Activated CD4-positive, alpha-beta T cell treated with anti-CD3 and anti-CD28 coated beads, Interleukin-2, amount 10 ng/mL, durations not matched to agents 7 days and 5 days (primary cell): ENCODE measurements around the gene KIDINS220. TPM values are rescaled to one million over a fixed set of nuclear protein-coding genes. Genes with fewer than 3 reads are reported as not detected.

Experiments used
- CTCF ChIA-PET: fragments of 350-600 bp; sonication (Branson Sonifier 250); formaldehyde crosslinking; loops from one replicate; lab custom pipeline; 2021; ENCODE audit warnings: antibody characterized with exemption; lab: Charles Lee
- POLR2A ChIA-PET: fragments of 350-600 bp; sonication (Branson Sonifier 250); formaldehyde crosslinking; loops from one replicate; lab custom pipeline; 2021; ENCODE audit warnings: antibody characterized with exemption; lab: Charles Lee
- DNase-seq: peaks from one replicate; pipeline ENCODE4 v3.0.0-alpha.2; 2020
- H3K27ac Mint-ChIP-seq: one replicate; pipeline ENCODE4 v1.8.0; 2021; ENCODE audit warnings: mild to moderate bottlenecking, moderate library complexity, mixed read lengths
- H3K27me3 Mint-ChIP-seq: one replicate; pipeline ENCODE4 v1.8.0; 2021; ENCODE audit warnings: mixed read lengths
- H3K36me3 Mint-ChIP-seq: one replicate; pipeline ENCODE4 v1.8.0; 2021; ENCODE audit warnings: low read depth, mixed read lengths
- H3K4me1 Mint-ChIP-seq: one replicate; pipeline ENCODE4 v1.8.0; 2021; ENCODE audit warnings: mixed read lengths
- H3K4me3 Mint-ChIP-seq: one replicate; pipeline ENCODE4 v1.8.0; 2021; ENCODE audit warnings: mild to moderate bottlenecking, moderate library complexity, mixed read lengths
- H3K9me3 Mint-ChIP-seq: one replicate; pipeline ENCODE4 v1.8.0; 2021; ENCODE audit warnings: mixed read lengths
- total RNA-seq, 2 experiments: library from RNA; stranded (reverse); gene quantifications; one replicate each; pipeline ENCODE4 v1.2.3, GENCODE V29; 2021

KIDINS220 gene
- total RNA-seq, 2 experiments from 2014 or later: 36.3 TPM

GRCh38 chr2:8848328-8849100 lies 11.1 kb upstream of the KIDINS220 start:
- CTCF ChIA-PET: no interaction called here

DNA sequence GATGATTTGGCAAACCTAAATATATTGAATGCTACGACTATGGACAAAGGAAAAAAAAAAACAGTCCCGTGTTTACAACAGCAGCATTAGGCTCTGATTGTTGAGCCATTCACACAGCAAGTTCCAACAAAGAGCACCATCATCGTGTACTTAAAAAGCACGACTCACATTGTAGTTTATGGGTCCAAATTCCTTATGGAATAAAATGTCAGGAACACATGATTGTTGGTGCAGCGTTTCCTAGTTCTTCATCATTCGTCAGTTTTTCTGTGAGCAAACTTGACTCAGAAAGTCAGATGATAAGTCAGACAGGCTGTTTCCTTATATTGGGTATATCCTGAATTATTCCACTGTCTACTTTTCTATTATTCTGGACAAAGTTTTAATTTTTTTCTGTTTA lies 10.0 kb upstream of the KIDINS220 start:
- Mint-ChIP-seq H3K27ac (no peak overlapping the region), H3K4me3 (no peak overlapping the region), H3K36me3 (no peaks in the 10 kb centered on the region), H3K9me3 (no peaks in the 10 kb centered on the region), H3K4me1 (peaks cover 5% of the 10 kb centered on the region), H3K27me3 (peaks cover 9% of the 10 kb centered on the region)
- DNase-seq: no peak
- POLR2A ChIA-PET: no interaction called here
- CTCF ChIA-PET: no interaction called here

More at GRCh38 chr2:8848328-8849100, 11.1 kb upstream of the KIDINS220 start:
- no peaks in the 10 kb centered on the region for H3K36me3 Mint-ChIP-seq
- no peak for DNase-seq
- no peak overlapping the region for H3K27ac Mint-ChIP-seq
- peaks cover 9% of the 10 kb centered on the region for H3K27me3 Mint-ChIP-seq
- H3K4me3 Mint-ChIP-seq: no peak overlapping the region
- H3K9me3 Mint-ChIP-seq: no peaks in the 10 kb centered on the region
- H3K4me1 Mint-ChIP-seq: peaks cover 5% of the 10 kb centered on the region
- POLR2A ChIA-PET: no interaction called here

DNA sequence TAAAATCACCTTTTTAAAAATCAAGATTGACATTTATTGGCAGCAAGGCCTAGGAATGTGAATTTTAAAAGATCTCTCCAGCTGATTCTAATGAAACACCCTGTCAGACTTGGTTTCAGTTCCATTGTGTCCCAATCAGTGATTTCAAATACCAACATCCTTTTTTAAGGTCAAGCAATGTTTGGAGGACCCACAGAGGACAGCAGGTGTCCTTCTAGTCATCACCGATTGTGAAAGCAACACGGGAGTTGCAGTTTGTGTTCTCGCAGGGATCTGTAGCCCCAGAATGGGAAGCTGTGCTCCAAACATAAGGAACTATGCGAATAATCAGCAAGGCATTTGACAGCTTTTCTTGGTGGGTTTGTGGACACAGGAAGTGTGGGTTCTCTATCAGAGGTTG lies 4.5 kb upstream of the KIDINS220 start:
- ChIA-PET POLR2A (no interaction called here), CTCF (no interaction called here)
- Mint-ChIP-seq H3K36me3 (peaks cover 2% of the 10 kb centered on the region), H3K9me3 (no peaks in the 10 kb centered on the region), H3K4me1 (peaks cover 1% of the 10 kb centered on the region), H3K4me3 (no peak overlapping the region), H3K27ac (no peak overlapping the region), H3K27me3 (peaks cover 9% of the 10 kb centered on the region)
- DNase-seq: no peak

GRCh38 chr2:8840475-8841091 lies 3.2 kb upstream of the KIDINS220 start:
- peaks cover 14% of the 10 kb centered on the region for H3K4me1 Mint-ChIP-seq
- ChIA-PET CTCF (no interaction called here), POLR2A (no interaction called here)
- H3K27me3 Mint-ChIP-seq: peaks cover 4% of the 10 kb centered on the region
- no peak overlapping the region for H3K4me3 Mint-ChIP-seq
- H3K36me3 Mint-ChIP-seq: peaks cover 2% of the 10 kb centered on the region
- H3K27ac Mint-ChIP-seq: no peak overlapping the region
- no peak for DNase-seq
- H3K9me3 Mint-ChIP-seq: no peaks in the 10 kb centered on the region

- H3K4me3 Mint-ChIP-seq: no peak overlapping the region
- no peak for DNase-seq
- H3K27ac Mint-ChIP-seq: no peak overlapping the region
- H3K36me3 Mint-ChIP-seq: peaks cover 5% of the 10 kb centered on the region
- H3K27me3 Mint-ChIP-seq: no peaks in the 10 kb centered on the region
- no peaks in the 10 kb centered on the region for H3K9me3 Mint-ChIP-seq
- peaks cover 23% of the 10 kb centered on the region for H3K4me1 Mint-ChIP-seq
- ChIA-PET CTCF (interaction anchor here (0.6 kb wide), 1 partner anchor 1058 kb away, joined by 3 read pairs; no protein-coding TSS in a partner anchor), POLR2A (no interaction called here)
Observed at GRCh38 chr2:8839189-8839965, 2.0 kb upstream of the KIDINS220 start.

DNA sequence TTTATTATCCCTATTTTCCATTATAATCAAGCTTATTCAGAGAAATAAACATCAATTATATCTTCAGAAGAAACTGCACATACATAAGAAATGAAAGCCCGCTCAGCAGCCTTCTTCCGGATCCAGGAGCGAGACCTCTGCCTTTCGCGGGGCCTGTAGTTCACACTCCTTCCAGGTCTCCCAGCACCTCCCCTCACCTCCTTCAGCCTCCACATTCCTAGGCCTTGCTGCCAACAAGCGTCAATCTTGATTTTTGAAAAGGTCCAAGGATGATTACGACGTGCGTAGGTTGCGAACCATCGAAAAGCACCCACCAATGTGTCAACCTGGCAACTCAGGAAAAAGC lies 355 bp upstream of the KIDINS220 start:
- Mint-ChIP-seq H3K9me3 (no peaks in the 10 kb centered on the region), H3K27ac (peak overlapping the region; percentile 64), H3K36me3 (peaks cover 8% of the 10 kb centered on the region), H3K4me3 (peak overlapping the region; percentile 100), H3K4me1 (peaks cover 30% of the 10 kb centered on the region), H3K27me3 (no peaks in the 10 kb centered on the region)
- DNase-seq: no peak
- ChIA-PET POLR2A (no interaction called here), CTCF (interaction anchor here (0.6 kb wide), 1 partner anchor 1921 kb away, joined by 3 read pairs; no protein-coding TSS in a partner anchor)

DNA sequence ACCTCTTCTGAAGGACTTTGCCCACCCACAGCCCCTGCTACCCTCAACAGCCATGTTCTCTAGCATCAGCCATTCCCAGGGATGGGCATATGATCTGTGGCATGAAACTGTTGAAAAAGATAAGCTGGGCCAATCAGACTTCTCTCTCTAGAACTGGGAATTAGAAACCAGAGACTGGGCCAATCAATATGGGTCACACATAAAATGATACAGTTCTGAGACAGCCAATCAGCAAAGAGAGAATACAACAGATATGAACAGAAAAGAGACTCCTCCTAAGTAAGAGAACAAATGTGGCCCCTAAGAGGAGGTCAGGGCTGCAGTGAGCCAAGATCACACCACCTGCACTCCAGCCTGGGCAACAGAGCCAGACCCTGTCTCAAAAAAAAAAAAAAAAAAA lies 2.1 kb downstream of the KIDINS220 start:
- H3K9me3 Mint-ChIP-seq: no peaks in the 10 kb centered on the region
- peak overlapping the region; percentile 100 for H3K4me3 Mint-ChIP-seq
- DNase-seq: no peak
- H3K27me3 Mint-ChIP-seq: no peaks in the 10 kb centered on the region
- peaks cover 38% of the 10 kb centered on the region for H3K4me1 Mint-ChIP-seq
- peaks cover 16% of the 10 kb centered on the region for H3K36me3 Mint-ChIP-seq
- ChIA-PET CTCF (no interaction called here), POLR2A (no interaction called here)
- H3K27ac Mint-ChIP-seq: no peak overlapping the region

DNA sequence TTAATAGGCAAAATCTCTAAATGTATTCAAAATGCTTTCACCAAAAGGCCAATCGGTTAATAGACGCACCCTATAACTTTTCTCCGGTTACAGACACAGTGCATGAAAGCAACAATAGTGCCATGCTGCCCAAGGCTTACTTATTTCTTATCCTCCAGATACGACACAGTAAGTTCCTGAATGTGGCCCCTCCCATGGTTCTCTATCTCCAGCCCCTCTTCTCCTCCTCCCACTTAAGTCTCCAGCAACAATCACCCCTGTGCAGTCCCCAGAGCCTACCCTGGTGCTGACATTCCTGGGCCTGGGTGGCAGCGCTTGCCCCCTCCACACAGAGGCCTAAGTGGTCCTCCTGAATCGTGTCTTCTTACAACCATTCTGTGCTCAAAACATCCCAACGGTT lies 3.6 kb downstream of the KIDINS220 start:
- ChIA-PET POLR2A (no interaction called here), CTCF (interaction anchor here (0.6 to 1.3 kb wide), 3 partner anchors 11 to 159 kb away, joined by 3 to 4 read pairs (median 4); no protein-coding TSS in a partner anchor)
- Mint-ChIP-seq H3K4me3 (no peak overlapping the region), H3K4me1 (peaks cover 40% of the 10 kb centered on the region), H3K9me3 (no peaks in the 10 kb centered on the region), H3K36me3 (peaks cover 16% of the 10 kb centered on the region), H3K27me3 (no peaks in the 10 kb centered on the region), H3K27ac (no peak overlapping the region)
- no peak for DNase-seq

- Mint-ChIP-seq H3K27me3 (no peaks in the 10 kb centered on the region), H3K4me3 (no peak overlapping the region), H3K4me1 (peaks cover 37% of the 10 kb centered on the region), H3K27ac (no peak overlapping the region), H3K36me3 (peaks cover 17% of the 10 kb centered on the region), H3K9me3 (no peaks in the 10 kb centered on the region)
- no peak for DNase-seq
- ChIA-PET CTCF (interaction anchor here (0.6 to 1.3 kb wide), 2 partner anchors 25 to 717 kb away, joined by 3 to 5 read pairs; no protein-coding TSS in a partner anchor), POLR2A (no interaction called here)
Observed at GRCh38 chr2:8831516-8831915, 5.9 kb downstream of the KIDINS220 start.

GRCh38 chr2:8827729-8828128 lies 9.7 kb downstream of the KIDINS220 start:
- POLR2A ChIA-PET: no interaction called here
- Mint-ChIP-seq H3K4me3 (no peak overlapping the region), H3K4me1 (peaks cover 12% of the 10 kb centered on the region)

DNA sequence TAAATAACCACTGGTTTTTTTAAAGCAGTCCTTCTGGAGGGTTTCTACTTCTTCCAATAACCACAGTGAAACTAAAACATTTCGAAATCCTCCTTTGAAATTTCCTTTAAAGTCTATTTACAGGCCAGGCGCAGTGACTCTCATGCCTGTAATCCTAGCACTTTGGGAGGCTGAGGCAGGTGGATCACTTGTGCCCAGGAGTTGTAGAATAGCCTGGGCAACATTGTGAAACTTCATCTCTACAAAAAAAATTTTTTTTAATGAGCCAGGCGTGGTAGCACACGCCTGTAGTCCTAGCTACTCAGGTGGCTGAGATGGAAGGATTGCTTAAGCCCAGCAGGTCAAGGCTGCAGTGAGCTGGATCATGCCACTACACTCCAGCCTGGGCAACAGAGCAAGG lies 15.2 kb downstream of the KIDINS220 start:
- peaks cover 2% of the 10 kb centered on the region for H3K4me1 Mint-ChIP-seq
- no peak overlapping the region for H3K27ac Mint-ChIP-seq
- ChIA-PET POLR2A (no interaction called here), CTCF (interaction anchor here (1.6 kb wide), 1 partner anchor 12 kb away, joined by 4 read pairs; no protein-coding TSS in a partner anchor)
- no peak overlapping the region for H3K4me3 Mint-ChIP-seq
- no peak for DNase-seq
- H3K9me3 Mint-ChIP-seq: no peaks in the 10 kb centered on the region
- H3K36me3 Mint-ChIP-seq: peaks cover 12% of the 10 kb centered on the region
- no peaks in the 10 kb centered on the region for H3K27me3 Mint-ChIP-seq

More at GRCh38 chr2:8827729-8828128, 9.7 kb downstream of the KIDINS220 start:
- Mint-ChIP-seq H3K36me3 (peaks cover 15% of the 10 kb centered on the region), H3K27ac (no peak overlapping the region), H3K27me3 (no peaks in the 10 kb centered on the region), H3K9me3 (no peaks in the 10 kb centered on the region)
- no peak for DNase-seq
- CTCF ChIA-PET: interaction anchor here (0.5 kb wide), 1 partner anchor 17 kb away, joined by 4 read pairs; no protein-coding TSS in a partner anchor

DNA sequence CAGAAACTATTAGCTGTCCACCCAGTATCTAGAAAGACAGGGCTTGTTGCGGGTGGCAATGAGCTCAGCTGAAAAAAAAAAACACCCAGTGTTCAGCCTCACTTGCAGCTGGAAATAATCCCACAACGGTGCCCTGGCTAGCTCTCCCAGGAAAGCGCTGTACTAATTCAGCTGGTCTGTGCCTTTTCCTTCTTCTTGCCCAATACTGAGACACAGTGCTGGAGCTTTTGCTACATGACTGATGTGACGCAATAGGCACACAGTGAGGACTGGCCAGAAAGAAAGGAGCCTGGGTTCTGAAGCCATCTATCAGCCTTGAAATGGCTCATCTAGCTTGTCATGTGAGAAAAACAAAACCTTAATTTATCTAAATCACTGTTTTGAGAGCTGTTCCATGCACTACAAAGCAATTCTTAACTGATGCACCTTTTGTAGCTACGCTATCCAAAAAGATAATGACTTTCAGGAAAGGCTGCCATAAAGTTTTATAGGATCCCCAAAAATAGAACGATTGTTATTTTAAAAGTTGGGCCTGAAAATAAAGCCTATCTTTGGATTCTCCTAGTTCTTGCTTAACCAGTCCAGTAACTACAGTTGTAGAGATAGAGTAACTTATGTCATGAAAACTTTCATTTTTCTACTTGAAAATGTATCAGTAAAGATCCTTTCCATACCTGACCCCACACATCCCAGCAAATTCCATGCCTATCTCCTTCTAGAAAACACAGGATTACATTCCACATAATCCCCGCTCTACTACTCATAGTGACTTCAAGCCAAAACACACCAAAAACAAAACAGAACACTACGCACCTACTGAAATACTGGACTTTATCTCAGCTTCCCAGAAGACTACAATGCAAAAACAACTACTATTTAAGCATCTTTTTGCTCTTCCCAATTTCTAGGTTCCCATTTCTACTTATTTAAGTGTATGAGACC lies 15.9 kb downstream of the KIDINS220 start:
- Mint-ChIP-seq H3K4me3 (no peak overlapping the region), H3K27ac (no peak overlapping the region), H3K27me3 (no peaks in the 10 kb centered on the region), H3K4me1 (peaks cover 2% of the 10 kb centered on the region), H3K36me3 (peaks cover 11% of the 10 kb centered on the region), H3K9me3 (no peaks in the 10 kb centered on the region)
- ChIA-PET POLR2A (no interaction called here), CTCF (interaction anchor here (1.1 to 1.6 kb wide), 4 partner anchors 11 to 25 kb away, joined by 3 to 4 read pairs (median 4); no protein-coding TSS in a partner anchor)
- no peak for DNase-seq
